Activated CD8-positive, alpha-beta memory T cell treated with anti-CD3 and anti-CD28 coated beads for 48 hours (primary cell): Measurements from ENCODE around the gene CUBN.
"Not testable (repeated sequence)": the region's sequence is repeated elsewhere in the genome, so short reads cannot be mapped to it uniquely, and the experiment has no call there.

Experiments
- DNase-seq, 3 experiments: peaks; one replicate each; pipeline ENCODE4 v3.0.0-alpha.2; 2020; ENCODE audit warnings: low read depth in 2 of 3, low spot score in 2 of 3

CUBN gene

DNA sequence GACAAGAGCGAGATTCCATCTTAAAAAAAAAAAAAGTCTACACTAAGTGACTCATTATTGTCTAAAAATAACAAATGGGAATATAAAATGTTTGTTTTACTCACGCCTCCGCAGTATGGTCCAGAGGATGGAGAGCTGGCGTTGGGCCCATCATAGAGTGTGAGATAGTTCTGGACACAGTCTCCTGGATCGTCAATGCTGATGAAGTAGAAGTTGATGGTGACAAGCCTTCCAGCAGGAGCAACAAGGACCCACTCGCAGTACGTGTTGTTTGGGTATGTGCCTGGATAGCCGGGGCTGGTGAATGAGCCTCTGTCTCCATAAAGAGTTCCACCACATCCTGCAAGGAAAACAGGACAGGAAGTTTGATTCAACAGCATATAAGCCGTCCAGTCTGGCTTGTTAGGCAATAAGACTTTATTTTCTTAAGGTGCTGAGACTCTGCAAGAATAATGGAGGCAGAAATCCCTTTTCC is 300.9 kb downstream of the CUBN start:
- no peak for DNase-seq

DNA sequence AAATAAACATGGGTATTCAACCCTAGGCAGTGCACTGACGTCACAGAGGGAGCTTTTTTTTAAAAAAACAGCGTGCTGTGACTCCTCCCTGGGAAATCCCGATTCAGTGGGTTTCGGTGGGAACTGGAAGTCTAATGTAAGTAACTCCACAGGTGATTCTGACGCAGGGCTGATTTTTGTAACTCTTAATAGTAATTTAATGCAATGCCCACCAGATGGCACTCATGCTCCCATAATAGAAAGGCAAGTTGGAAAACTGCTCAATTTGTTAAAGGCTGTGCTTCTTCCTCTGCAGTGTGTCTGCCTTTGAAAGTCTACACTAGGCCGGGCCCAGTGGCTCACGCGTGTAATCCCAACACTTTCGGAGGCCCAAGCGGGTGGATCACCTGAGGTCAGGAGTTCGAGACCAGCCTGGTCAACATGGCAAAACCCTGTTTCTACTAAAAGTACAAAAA is 301.5 kb downstream of the CUBN start:
- peak in 1 of 3 experiments; percentile 5 for DNase-seq

DNA sequence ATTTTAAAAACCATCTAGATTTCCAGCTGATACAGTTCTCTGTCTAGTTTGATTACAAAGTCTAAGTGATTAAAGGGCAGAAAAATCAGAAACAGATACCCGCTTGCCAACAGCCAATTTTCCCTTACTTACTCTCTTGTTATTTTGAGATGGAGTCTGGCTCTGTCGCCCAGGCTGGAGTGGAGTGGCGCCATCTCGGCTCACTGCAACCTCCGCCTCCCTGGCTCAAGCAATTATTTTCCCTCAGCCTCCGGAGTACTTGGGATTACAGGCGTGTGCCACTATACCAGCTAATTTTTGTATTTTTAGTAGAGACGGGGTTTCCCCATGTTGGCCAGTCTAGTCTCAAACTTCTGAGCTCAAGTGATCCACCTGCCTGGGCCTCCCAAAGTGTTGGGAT is 302.1 kb downstream of the CUBN start:
- DNase-seq: not testable (repeated sequence)

DNA sequence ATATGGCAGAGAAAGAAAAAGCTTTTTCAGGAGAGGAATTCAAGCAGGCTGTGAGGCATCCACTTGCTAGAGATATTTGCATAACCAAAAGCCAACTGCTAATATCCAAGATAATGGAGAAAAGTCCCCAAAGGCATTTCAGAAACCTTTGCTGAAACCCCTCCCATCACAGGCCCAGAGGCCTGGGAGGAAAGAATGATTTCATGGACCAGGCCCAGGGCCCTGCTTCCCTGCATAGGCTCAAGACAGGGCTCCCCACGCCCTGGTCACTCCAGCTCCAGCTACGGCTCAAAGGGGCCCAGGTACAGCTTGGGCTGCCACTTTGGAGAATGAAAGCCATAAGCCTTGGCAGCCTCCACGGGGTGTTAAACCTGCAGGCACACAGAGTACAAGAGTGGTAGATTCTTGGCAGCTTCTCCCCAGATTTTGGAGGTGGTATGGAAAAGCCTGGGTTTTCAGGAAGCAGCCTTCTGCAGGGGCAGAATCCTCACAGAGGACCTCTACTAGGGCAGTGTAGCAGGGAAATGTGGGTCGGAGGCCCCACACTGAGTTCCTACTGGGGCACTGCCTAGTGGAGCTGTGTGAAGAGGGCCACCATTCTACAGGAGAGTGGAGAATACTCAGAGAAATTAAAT is 306.8 kb downstream of the CUBN start:
- no peak for DNase-seq

DNA sequence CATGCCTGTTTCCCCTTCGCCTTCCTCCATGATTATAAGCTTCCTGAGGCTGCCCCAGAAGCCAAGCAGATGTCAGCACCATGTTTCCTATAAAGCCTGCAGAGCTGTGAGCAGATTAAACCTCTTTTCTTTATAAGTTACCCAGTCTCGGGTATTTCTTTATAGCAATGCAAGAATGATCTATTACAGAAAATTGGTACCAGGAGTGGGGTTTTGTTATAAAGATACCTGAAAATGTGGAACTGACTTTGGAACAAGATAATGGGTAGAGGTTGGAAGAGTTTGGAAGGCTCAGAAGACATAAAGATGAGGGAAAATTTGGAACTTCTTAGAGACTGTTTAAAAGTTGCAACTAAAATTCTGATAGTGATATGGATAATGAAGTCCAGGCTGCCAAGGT is 307.6 kb downstream of the CUBN start:
- no peak for DNase-seq

DNA sequence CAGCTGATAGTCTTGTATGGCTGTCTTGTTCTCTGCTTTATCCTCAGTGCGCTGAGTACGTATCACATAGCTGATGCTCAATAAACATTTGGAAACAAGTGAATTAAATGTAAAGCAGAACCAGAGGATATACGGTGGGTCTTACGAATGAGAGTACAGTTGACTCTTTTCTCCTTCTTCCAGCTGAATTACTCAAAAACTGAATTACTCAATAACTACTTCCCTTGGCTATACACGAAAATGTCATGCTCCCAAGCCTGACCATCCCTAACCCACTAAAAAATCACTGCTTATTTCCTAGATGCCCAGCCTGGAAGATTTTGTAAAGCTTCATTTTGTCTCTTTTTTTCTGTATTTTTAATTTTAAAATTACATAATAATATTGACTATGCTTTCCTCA is 309.2 kb downstream of the CUBN start:
- no peak for DNase-seq

DNA sequence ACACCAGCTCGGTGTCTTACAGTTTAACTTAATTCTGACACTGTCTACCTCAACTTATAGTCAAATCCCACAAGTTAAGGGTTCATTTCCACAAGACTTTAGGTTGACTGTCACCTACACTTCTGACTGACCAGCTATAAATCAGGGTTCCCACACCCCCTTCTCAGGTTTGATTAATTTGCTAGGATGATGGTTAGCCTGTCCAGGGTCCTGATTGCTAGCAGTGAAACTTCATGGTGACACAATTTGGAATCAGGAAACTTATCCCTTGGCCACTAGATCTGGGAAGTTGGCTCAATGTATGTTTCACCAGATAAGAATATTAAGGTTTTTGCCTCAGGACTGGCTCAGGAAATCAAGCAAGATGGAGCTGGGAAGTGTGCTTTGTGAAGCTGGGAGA is 309.6 kb downstream of the CUBN start:
- no peak for DNase-seq

DNA sequence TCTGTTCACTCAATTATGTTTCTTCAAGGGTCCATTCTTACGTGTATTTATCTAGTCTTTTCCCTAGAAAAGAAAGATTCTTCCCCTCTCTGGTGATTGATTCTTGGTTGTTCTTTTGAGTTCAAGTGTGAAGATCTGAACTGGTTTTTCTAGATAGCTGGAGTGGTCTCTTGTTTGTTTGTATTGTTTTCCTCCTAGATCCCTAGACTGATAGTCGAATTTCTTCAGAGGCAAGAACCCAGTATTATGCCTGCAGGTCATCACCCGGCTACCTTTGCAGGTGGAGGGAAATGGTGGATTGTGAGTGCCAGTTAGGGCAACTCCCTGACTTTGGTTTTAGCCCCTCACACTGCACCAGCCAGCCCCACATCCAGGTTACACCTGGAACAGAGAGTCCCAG is 310.2 kb downstream of the CUBN start:
- no peak for DNase-seq

DNA sequence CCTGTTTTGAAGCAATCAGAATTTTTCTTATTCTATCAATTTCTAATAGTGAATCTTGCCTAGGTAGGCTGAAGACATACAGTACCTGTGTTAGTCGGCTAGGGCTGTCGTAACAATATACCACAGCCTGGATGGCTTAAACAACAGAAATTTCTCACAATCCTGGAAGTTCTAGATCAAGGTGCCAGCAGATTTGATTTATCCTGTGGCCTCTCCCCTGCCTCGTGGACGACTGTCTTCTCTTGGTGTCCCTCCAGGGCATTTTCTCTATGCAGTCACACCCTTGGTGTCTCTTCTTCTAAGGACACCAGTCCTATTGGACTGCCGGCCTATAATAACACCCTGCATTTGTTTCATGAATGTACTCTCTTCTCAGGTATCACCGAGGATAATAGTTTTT is 310.6 kb downstream of the CUBN start:
- DNase-seq: no peak

DNA sequence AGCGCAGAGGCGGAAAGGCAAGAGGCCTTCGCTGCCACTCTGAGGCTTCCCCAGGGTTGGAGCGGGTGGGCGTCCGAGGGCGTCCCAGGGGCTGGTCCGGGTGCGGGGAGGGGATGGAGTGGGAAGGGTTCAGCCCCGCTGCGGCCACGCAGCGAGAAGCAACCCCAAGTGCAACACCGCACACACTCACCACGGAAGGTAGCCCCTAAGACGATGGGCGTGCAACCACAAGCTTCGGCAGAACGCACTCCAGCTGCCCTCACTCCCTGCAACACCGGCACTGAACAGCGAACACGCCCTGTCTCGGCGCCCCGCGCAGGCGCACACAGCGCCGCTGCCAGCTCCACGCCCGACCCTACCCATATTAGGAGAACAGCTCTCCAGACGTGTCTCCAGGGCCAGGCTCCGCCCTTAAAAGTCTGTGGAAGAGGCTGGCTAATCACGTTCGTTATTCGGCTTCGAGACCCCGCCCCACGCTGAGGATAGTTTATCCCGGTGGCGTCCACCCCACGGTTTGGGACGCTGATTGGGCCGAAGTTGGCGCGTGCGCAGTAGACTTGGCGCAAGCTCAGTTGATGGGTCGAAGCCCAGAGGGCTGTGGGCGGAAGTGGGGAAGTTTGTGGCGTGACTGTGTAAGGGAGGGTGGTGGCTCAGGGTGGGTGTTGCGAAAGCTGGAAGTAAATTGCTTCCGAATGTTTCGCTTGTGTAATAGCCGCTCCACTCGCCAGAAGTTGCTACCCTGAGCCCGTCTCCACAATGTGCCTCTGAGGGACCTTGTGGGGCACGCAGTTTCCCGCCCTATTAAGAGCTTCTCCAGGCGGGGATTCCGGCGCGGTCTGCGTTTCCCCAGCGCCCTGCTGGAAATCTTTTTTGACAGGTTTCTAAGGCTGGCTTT is 312.2 kb downstream of the CUBN start, which contains the start of gene RSU1:
Gene RSU1, minus strand, starts transcription at position 300 of the 895 bp plus-strand sequence. CDS start 343 bp downstream, outside the sequence.
- DNase-seq: peak; percentile 97 to 99 (median 99)

DNA sequence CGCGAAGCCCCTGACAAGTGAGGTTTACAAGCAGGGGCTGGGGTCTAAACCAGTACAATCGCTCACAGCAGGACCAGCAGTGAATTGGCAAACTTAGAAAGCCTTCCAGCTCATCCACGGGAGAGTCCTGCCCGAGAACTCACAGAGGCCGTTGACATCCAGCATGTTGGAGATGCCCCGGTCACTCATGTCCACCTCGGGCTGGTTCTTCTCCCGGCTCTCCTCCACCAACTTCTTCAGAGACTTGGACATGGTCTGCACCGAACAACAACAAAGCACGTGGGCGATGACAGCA is 312.8 kb downstream of the CUBN start:
- DNase-seq: no peak

DNA sequence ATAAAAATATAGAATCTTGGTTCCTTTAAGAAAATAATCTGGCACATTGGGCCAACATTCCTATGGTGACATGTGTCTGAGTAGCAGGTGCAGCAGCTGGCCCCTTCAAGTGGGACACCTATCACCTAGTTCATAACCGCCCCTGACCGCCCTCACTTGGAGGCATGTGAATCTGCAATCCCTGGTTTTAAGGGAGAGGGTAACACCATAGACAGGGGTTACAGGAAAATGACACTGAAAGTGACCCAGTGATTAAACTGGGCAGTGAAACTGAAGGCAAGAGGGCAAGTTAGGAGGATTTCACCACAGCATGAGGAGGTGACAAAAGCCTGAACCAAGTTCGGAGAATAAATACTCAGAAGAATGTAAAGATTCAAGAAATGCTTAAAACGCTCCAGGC is 313.4 kb downstream of the CUBN start:
- DNase-seq: no peak

DNA sequence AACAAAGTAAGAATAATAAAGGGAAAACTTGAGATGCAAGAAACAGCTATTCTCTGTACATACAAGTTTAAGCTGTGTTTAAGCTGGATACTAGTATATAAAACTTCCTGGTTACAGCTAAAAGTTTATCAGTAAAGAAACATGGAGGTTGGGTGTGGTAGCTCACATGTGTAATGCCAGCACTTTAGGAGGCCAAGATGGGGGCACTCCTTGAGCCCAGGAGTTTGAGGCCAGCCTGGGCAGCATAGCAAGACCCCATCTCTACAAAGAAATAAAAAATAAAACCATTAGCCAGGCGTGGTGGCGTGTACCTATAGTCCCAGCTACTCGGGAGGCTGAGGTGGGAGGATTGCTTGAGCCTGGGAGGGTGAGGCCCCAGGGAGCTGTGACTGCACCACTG is 315.6 kb downstream of the CUBN start:
- DNase-seq: no peak

DNA sequence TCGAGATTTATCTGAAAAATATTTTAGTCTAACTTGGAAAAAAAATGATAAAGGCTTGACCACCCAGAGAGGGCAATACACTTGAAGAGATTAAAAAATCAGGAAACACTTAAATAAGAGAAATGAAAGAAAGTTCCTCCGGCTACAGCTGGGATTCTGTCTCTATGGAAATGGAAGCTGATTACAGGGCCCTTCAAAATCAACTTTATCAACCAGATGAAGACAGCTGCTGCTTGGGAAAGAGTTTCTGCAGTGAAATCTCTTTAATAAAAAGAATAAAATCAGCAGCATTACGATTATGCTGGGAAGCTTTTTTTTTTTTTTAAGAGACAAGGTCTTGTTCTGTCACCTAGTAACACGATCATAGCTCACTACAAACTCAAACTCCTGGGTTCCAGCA is 316.9 kb downstream of the CUBN start:
- no peak for DNase-seq

DNA sequence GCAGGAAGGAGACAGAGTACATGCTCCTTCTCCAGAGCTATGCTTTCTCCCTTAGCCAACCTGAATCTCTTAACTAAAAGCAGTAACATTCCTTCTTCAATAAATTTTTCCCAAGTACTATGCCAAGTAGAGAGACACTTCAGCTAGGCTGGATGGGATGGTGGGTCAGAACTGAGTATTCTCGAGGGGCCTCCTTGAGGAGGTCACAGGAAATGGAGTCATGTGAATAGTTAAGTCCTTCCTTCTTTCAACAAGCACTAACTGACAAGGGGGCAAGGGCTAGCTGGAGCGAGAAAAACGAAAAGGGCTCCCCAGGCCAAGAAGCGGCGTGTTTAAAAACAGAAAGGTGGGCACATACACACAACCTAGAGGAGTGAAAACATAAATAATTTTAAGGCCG is 317.8 kb downstream of the CUBN start:
- DNase-seq: no peak

DNA sequence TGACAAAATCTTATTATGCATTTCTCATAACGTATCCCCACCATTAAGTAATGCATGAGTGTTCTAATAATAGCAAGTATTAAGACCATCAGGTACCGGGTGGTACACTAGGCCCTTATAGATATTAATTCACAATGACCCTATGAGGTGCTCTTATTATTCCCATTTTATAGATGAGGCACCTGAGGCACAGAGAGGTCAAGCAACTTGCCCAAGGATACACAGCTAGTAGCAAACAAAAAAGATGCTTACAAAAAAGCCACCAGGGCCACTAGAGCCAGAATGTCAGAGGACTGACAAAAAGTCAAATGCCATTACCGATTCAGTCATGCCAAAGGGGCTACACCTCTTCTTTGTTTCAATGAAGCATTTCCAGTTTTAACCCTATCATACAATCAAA is 318.3 kb downstream of the CUBN start:
- DNase-seq: no peak

DNA sequence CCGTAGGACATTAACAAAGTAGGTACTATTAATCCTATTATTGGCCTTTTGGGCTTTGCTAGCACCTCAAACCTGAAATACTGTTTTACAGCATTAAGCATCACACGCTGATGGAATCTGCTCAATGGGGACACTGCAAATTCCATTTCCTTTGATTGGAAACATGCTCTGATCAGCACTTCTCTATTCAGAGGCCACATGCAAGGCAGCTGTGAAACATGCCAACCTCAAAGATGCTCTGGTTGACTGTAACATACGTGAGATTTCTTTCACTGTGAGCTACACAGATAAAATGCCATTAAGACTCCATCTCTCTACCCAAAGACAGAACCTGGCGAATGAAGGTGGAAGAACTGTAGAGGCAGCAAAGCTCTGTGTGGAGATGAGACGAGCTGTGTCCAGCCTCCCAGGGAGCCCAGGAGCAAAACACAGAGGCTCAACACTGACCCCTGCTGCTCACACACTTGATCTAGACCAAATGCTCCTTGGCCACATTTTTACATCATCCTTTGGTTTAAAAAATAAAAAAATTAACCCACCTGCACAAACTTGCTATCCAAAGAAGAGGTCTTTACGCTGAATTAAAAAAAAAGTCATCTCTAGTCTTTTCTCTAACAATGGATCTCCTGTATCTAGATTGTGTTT is 320.4 kb downstream of the CUBN start:
- peak in 1 of 3 experiments; percentile 28 for DNase-seq

DNA sequence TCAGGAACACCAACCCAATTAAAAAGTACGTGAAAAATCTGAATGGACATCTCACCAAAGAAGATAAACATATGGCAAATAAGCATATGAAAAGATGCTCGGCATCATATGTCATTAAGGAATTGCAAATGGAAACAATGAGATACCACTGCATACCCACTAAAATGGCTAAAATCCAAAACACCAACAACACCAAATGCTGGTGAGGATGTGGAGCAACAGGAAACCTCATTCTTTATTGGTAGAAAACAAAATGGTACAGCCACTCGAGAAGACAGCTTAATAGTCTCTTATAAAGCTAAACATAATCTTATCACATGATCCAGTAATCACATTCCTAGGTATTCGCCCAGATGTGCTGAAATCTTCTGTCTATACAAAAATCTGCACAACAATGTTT is 325.5 kb downstream of the CUBN start:
- DNase-seq: no peak

DNA sequence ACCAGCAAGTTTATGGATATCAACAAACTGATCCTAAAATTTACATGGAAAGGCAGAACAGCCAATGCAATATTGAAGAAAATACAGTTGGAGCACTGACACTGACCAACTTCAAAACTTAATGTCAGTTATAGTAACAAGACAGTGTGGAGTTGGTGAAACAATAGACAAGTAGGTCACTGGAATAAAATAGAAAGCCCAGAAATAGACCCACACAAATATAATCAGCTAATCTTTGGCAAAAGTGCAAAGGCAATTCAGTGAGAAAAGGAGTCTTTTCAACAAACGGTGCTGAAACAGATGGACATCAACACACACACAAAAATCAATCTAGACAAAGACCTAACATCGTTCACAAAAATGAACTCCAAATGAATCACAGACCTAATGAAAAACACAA is 326.1 kb downstream of the CUBN start:
- no peak for DNase-seq

DNA sequence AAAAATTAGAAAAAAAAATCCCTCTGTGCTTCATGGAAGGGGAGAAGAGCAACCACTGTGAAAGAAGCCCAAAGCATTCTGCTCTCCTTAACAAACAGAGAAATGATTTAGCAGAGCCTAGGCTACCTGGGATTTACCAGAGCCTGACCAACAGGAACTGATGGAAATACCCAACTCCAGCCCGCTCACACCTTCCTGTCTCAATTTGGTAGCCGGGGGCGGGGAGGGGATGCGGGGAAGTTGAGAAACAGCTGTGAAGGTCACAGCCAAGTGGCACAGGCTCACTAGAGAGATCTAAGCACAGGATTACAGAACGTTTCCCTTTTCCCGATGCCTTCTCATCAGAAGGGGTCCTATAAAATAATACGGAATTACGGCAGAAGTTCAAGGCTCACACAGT is 330.0 kb downstream of the CUBN start:
- DNase-seq: no peak

DNA sequence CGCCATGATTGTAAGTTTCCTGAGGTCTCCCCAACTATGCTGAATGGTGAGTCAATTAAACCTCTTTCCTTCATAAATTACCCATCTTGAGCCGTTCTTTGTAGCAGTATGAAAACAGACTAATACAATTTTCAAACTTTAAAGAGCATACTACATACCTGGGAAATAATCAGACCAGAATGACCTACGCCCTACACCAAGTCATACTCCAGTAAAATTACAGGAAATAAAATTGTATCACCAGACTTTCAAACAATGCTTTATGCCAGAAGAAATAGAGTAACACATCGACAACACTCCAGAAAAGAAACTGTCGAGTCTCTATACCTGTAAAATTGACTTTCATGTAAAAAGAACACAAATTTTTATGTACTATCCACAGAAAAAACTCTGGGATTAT is 331.0 kb downstream of the CUBN start:
- DNase-seq: no peak
